Measurements from ENCODE around the gene SFT2D1. TPM values are rescaled to one million over a fixed set of nuclear protein-coding genes. Genes with fewer than 3 reads are reported as not detected.
"Not testable (repeated sequence)": the region's sequence is repeated elsewhere in the genome, so short reads cannot be mapped to it uniquely, and the experiment has no call there.

Gene SFT2D1
- total RNA-seq: 10 to 100 TPM; 34.8 to 45.3 (median 37.1) TPM

DNA sequence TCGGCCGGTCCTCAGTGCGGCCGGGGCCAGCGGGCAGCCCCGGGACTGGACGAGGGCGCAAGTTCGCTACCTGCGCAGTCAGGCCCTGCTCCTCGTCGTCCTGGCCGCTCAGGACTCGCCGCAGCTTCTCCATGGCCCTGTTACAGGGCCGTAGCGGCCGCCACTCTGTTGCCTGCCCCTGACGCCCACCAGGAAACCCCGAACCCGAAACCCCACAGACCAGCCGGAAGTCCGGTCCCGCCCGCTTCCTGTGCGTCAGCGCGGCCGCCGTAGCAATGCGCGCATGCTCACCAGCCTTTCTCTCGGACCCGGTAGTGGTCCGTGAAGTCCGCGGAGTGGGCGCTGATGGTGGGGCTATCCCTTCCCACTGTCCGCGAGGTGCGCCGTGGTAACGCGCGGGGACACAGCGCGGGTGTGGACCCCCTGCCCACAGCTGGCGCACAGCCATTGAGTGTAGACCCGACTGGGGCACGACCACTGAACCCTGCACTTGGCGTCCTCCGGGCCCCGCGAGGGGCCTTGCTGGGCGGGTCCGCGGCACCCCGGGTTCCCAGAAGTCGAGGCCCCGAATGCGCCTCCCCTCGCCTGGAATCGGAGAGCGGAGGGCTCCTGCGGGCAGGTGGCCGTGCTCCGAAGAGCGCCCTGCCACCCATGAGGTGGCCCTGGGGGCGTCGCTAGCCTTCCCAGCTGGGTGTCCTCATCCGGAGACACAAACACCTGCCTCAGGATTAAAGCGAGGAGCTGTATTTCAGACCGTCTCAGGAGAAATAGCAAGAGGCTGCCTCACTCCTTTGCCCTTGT, at the start of gene SFT2D1:
TSS of gene SFT2D1 (minus strand) at position 197 of the 801 bp plus-strand sequence. CDS start at position 133, 64 bp downstream.
- H3K4me1 ChIP-seq: peaks cover 25 to 49% (median 28%) of the 10 kb centered on the region in 3 donors
- no peaks in the 10 kb centered on the region for H3K9me3 ChIP-seq
- WGBS, 2 donors: 0% methylated on average over 2 to 3 of the region's 73 CpGs
- peaks cover 0 to 5% (median 0%) of the 10 kb centered on the region in 3 donors for H3K36me3 ChIP-seq
- peak; percentile 38 for DNase-seq
- peak within 1 kb of the TSS; percentile 89 to 98 (median 96) for H3K4me3 ChIP-seq
- peak within 1 kb of the TSS; percentile 94 to 98 (median 96) for H3K27ac ChIP-seq
- intact Hi-C loops (cut with DNase I): loop anchor here (5.0 kb wide), 1 partner anchor 40 kb away; the partner anchor contains the start of gene MPC1
- TF ChIP-seq POLR2A (IDR thresholded peaks at IDR 0.05): peak in 3 of 4 donors; percentile 76 to 96 (median 89)
- TF ChIP-seq, protein P1, sequence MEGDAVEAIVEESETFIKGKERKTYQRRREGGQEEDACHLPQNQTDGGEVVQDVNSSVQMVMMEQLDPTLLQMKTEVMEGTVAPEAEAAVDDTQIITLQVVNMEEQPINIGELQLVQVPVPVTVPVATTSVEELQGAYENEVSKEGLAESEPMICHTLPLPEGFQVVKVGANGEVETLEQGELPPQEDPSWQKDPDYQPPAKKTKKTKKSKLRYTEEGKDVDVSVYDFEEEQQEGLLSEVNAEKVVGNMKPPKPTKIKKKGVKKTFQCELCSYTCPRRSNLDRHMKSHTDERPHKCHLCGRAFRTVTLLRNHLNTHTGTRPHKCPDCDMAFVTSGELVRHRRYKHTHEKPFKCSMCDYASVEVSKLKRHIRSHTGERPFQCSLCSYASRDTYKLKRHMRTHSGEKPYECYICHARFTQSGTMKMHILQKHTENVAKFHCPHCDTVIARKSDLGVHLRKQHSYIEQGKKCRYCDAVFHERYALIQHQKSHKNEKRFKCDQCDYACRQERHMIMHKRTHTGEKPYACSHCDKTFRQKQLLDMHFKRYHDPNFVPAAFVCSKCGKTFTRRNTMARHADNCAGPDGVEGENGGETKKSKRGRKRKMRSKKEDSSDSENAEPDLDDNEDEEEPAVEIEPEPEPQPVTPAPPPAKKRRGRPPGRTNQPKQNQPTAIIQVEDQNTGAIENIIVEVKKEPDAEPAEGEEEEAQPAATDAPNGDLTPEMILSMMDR (IDR thresholded peaks at IDR 0.05): peak in 1 of 6 experiments; percentile 21
- no peaks in the 10 kb centered on the region for H3K27me3 ChIP-seq

DNA sequence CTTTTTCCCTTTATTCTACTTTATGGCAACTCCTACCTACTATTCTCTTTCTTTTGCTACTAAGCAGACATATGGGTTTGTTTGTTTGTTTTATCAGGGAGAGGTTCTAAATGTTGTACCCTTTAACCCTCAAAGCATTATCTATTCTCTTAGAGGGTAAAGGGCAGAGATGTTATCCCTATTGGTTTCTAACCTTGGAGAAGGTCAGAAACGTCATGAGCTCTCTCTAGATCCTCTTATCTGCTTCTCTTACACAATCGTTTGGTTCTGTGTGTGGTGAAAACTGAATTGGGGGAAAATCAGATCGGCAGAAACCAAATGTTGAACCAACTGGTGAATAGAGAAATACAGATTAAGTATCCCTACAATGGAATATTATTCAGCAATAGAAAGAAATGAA, 46.8 kb upstream of the SFT2D1 start:
- 39 to 42% methylated on average over 3 of the region's 3 CpGs for WGBS, 2 donors
- Histone ChIP-seq H3K9me3 (no peaks in the 10 kb centered on the region), H3K36me3 (no peaks in the 10 kb centered on the region), H3K4me1 (peaks cover 1 to 2% (median 2%) of the 10 kb centered on the region in 3 donors), H3K27ac (no peak overlapping the region), H3K4me3 (no peak overlapping the region), H3K27me3 (peaks cover 0 to 10% (median 0%) of the 10 kb centered on the region in 4 donors)
- DNase-seq: no peak
- TF ChIP-seq, protein P1 (IDR thresholded peaks at IDR 0.05): no peak
- no peak for TF ChIP-seq POLR2A (IDR thresholded peaks at IDR 0.05)
- intact Hi-C loops (cut with DNase I): no loop called here

DNA sequence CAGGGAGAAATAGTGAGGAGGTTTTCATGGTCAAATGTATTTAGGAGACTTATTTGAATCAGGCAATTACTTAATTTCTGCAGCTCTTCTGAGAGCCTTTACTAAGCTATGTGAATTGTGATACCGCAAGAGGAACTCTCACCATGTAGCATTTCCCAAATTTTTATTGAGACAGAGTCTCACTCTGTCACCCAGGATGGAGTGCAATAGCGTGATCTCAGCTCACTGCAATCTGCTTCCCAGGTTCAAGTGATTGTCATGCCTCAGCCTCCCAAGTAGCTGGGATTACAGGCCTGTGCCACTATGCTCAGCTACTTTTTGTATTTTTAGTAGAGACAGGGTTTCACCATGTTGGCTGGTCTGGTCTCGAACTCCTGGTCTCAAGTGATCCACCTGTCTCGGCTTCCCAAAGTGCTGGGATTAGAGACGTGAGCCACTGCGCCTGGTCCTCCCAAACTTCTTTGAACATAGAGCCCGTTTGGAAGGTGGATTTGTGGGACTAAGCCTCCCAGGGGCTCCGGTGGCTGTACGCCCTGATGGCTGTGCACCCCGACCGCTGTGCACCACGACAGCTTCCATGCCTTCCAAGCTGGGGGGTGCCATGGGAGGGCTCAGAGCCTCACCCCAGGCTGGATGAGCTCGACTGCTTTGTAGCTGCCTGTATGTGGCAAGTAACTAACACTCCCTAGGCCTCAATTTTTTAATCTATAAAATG, 46.1 kb upstream of the SFT2D1 start:
- 84 to 99% methylated on average over 5 to 11 of the region's 13 CpGs for WGBS, 2 donors
- intact Hi-C loops (cut with DNase I): no loop called here
- peaks cover 4 to 7% (median 5%) of the 10 kb centered on the region in 3 donors for H3K4me1 ChIP-seq
- H3K27ac ChIP-seq: no peak overlapping the region
- H3K9me3 ChIP-seq: no peaks in the 10 kb centered on the region
- no peaks in the 10 kb centered on the region for H3K36me3 ChIP-seq
- DNase-seq: no peak
- H3K4me3 ChIP-seq: no peak overlapping the region
- H3K27me3 ChIP-seq: peaks cover 0 to 3% (median 0%) of the 10 kb centered on the region in 4 donors
- TF ChIP-seq POLR2A (IDR thresholded peaks at IDR 0.05): no peak
- TF ChIP-seq, protein P1 (IDR thresholded peaks at IDR 0.05): no peak

- Histone ChIP-seq H3K27ac (no peak overlapping the region), H3K9me3 (no peaks in the 10 kb centered on the region), H3K4me1 (peaks cover 4 to 7% (median 5%) of the 10 kb centered on the region in 3 donors), H3K4me3 (no peak overlapping the region), H3K27me3 (no peaks in the 10 kb centered on the region), H3K36me3 (no peaks in the 10 kb centered on the region)
- intact Hi-C loops (cut with DNase I): no loop called here
- no peak for TF ChIP-seq POLR2A (IDR thresholded peaks at IDR 0.05)
- TF ChIP-seq, protein P1 (IDR thresholded peaks at IDR 0.05): no peak
- 65% methylated on average over 5 of the region's 5 CpGs for WGBS, 2 donors
- no peak for DNase-seq
Observed at GRCh38 chr6:166387642-166388289, 45.4 kb upstream of the SFT2D1 start.

DNA sequence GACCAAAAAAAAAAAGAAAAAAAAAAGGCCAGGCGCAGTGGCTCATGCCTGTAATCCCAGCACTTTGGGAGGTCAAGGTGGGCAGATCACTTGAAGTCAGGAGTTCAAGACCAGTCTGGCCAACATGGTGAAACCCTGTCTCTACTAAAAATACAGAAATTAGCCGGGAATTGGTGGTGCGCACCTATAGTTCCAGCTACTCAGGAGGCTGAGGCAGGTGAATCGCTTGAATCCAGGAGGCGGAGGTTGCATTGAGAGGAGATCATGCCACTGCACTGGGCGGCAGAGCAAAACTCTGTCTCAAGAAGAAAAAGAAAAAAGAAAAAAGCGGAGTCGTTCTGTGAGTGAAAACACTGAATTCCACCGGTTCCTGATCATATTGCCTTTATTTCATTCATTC, 44.8 kb upstream of the SFT2D1 start:
- WGBS, 2 donors: 92 to 94% methylated on average over 9 of the region's 9 CpGs
- H3K4me1 ChIP-seq; H3K4me3 ChIP-seq; H3K27ac ChIP-seq; H3K36me3 ChIP-seq; intact Hi-C loops (cut with DNase I); DNase-seq; H3K27me3 ChIP-seq; H3K9me3 ChIP-seq: not testable (repeated sequence)
